Measurements from ENCODE around the gene VSX2.

The VSX2 gene

DNA sequence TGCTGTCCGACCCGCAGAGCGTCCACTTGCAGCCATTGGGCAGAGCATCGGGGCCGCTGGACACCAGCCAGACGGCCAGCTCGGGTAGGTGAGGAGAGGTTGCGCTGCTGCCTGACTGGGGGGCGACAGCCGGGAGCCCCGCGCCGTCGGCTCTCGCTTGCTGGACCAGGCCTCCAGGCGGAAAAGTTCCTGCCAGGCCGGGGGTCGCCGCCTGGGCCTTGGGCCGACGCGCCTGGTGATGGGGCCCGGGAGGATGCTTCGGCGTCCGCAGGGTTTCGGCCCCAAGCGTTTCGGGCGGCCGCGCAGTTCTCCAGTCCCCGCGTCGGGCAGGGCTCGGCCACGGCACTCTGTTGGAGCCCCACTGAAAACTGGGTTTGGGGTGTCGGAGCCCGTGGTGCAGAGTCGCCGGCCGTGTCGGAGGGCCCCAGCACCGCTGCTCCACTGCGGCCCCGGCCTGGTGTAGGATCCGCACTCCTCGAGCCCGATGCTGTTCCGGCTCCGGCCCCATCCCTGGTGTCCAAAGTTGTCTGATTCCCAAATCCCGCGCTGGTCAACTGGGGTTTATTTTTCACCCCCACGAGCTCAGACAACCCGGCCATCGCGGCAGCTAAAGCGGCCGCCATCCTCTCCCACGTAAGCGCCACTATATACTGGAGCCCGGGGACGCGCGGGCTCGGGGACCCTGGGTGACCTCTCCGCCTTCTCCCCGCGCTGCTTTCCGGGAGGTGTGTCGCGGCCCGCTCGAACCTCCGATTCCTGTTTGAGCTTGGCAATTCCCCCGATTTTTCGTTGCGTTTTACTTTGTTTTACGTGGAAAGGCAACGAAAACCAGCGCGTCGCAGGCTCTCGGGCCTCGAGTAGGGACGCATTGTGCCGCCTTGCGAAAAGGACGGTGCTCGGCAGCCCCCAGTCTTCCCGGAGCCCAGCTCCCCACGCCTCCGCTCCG lies 872 bp downstream of the VSX2 start:
- no peak for TF ChIP-seq FOXP2 (optimal IDR thresholded peaks at IDR 0.05; ENCODE audit: borderline replicate concordance, extremely low read depth, extremely low read length, insufficient read depth)
- TF ChIP-seq SIN3A (IDR thresholded peaks at IDR 0.05; ENCODE audit: borderline replicate concordance, insufficient read depth, low read length), result no peak
- TF ChIP-seq TAF1 (IDR thresholded peaks at IDR 0.05; ENCODE audit: borderline replicate concordance, insufficient read depth, low read length), result no peak

DNA sequence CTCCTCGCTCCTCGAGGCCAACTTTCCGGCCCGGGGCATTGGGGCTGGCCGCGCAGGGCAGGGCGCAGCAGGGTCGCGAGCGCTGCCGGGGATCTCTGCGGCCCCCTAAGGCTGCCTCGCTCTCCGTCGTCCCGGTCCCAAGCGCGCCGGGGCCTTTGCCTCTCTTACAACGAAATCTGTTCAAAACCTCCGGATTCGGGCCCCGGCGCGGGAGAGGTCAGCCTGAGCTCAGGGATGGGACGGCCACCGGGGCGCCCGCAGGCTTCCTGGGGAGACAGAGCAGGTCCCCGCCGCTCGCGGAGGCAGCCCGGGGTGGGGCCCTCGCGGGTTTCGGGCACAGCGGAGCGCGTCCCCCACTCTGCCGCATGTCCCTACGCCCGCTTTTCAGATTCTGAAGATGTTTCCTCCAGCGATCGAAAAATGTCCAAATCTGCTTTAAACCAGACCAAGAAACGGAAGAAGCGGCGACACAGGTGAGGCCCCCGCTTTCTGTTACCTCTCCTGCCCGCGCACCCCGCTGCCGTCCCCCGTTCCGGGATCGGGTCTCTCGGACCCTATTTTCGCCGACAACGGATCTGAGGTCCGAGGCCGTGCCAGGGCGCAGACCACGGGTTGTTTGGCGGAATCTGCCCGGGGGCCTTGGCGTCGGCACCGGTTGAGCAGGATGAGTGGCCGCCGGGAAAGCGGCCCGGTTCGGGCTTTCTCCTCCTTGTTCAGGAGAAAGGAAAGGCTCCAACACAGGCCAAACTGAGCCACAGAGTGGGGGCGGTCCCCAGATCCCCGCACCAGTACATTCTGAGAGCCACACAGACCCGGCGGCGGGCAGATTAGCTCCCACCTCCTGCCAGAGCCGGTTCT lies 1.8 kb downstream of the VSX2 start:
- no peak for TF ChIP-seq SIN3A (IDR thresholded peaks at IDR 0.05; ENCODE audit: borderline replicate concordance, insufficient read depth, low read length)
- TF ChIP-seq, protein P1, sequence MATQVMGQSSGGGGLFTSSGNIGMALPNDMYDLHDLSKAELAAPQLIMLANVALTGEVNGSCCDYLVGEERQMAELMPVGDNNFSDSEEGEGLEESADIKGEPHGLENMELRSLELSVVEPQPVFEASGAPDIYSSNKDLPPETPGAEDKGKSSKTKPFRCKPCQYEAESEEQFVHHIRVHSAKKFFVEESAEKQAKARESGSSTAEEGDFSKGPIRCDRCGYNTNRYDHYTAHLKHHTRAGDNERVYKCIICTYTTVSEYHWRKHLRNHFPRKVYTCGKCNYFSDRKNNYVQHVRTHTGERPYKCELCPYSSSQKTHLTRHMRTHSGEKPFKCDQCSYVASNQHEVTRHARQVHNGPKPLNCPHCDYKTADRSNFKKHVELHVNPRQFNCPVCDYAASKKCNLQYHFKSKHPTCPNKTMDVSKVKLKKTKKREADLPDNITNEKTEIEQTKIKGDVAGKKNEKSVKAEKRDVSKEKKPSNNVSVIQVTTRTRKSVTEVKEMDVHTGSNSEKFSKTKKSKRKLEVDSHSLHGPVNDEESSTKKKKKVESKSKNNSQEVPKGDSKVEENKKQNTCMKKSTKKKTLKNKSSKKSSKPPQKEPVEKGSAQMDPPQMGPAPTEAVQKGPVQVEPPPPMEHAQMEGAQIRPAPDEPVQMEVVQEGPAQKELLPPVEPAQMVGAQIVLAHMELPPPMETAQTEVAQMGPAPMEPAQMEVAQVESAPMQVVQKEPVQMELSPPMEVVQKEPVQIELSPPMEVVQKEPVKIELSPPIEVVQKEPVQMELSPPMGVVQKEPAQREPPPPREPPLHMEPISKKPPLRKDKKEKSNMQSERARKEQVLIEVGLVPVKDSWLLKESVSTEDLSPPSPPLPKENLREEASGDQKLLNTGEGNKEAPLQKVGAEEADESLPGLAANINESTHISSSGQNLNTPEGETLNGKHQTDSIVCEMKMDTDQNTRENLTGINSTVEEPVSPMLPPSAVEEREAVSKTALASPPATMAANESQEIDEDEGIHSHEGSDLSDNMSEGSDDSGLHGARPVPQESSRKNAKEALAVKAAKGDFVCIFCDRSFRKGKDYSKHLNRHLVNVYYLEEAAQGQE (IDR thresholded peaks at IDR 0.05; ENCODE audit: insufficient read depth in 1 of 2, low read depth in 2 of 2, low read length in 2 of 2), result no peak
- no peak for TF ChIP-seq POLR2AphosphoS5 (IDR thresholded peaks at IDR 0.05; ENCODE audit: low read depth, low read length)
- no peak for TF ChIP-seq TAF1 (IDR thresholded peaks at IDR 0.05; ENCODE audit: borderline replicate concordance, insufficient read depth, low read length)

DNA sequence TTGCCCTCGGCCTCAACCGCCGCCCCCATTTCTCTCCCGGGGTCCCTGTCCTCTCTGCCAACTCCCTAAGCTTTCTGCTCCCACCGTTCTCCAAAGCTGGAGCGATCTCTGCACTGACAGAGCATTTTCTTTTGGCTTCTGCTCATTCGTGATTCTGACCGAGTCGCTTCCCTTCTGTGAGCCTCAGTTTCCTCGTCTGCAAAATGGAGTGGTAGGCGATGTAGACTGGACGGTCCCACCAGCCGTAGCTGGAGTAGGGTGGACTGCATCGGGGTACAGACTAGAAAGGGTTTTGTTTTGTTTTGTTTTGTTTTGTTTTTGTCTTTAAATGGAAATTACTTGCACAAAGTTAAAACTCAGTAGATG lies 2.4 kb downstream of the VSX2 start:
- no peak for TF ChIP-seq SIN3A (IDR thresholded peaks at IDR 0.05; ENCODE audit: borderline replicate concordance, insufficient read depth, low read length)
- no peak for TF ChIP-seq TAF1 (IDR thresholded peaks at IDR 0.05; ENCODE audit: borderline replicate concordance, insufficient read depth, low read length)
- TF ChIP-seq FOXP2 (optimal IDR thresholded peaks at IDR 0.05; ENCODE audit: borderline replicate concordance, extremely low read depth, extremely low read length, insufficient read depth), result no peak
- TF ChIP-seq, protein P1 (IDR thresholded peaks at IDR 0.05; ENCODE audit: insufficient read depth in 1 of 2, low read depth in 2 of 2, low read length in 2 of 2), result no peak
- TF ChIP-seq POLR2AphosphoS5 (IDR thresholded peaks at IDR 0.05; ENCODE audit: low read depth, low read length), result no peak

DNA sequence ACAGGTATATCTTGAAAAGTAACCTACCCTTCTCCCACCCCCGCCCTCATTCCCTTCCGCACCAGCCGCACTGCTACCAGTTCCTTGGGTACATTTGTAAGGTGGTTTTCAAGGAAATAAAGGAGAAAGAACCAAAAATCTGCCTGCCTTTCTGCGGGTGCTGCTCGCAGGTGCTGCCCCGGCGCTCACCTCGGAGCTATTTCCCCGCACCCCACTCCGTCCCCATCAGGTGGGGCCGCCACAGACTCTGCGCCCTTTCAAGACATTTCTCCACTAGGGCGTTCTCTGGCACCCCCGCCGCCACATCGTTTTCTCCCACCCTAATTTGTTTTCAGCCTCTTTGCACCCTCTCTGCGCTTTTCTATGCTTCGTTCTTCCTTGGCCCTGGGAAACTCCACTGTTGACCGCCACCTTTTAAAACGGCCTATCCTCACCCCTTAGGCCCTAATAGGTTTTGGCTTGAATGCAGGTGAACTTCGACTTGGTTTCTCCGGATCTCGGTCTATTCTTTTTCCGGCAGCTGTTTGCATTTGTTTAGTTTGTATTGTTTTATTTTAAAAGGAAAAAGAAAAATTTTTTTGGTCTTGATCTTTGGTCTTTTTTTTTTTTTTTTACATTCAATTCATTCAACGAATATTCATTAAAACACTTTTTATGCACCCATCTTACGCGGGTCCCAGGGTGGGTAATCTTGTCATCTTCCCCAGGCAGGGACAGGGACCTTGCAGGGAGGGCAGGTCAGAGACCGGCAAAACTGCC lies 3.0 kb downstream of the VSX2 start:
- TF ChIP-seq FOXP2 (optimal IDR thresholded peaks at IDR 0.05; ENCODE audit: borderline replicate concordance, extremely low read depth, extremely low read length, insufficient read depth), result no peak
- TF ChIP-seq, protein P1 (IDR thresholded peaks at IDR 0.05; ENCODE audit: insufficient read depth in 1 of 2, low read depth in 2 of 2, low read length in 2 of 2), result no peak
- no peak for TF ChIP-seq TAF1 (IDR thresholded peaks at IDR 0.05; ENCODE audit: borderline replicate concordance, insufficient read depth, low read length)
- no peak for TF ChIP-seq SIN3A (IDR thresholded peaks at IDR 0.05; ENCODE audit: borderline replicate concordance, insufficient read depth, low read length)
- no peak for TF ChIP-seq POLR2AphosphoS5 (IDR thresholded peaks at IDR 0.05; ENCODE audit: low read depth, low read length)

DNA sequence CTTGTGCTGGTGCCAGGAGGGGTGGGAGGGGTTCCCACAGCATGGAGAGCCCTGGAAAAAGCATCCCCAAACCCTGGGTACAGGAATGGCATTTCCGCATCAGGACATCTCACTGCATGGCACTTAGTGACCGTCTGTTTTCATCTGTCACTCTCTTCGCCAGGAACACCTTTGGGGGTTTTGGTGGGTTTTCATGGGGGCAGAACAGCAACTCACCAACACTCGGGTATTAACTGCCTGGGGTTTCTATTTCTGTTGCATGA lies 3.5 kb downstream of the VSX2 start:
- TF ChIP-seq FOXP2 (optimal IDR thresholded peaks at IDR 0.05; ENCODE audit: borderline replicate concordance, extremely low read depth, extremely low read length, insufficient read depth), result no peak
- TF ChIP-seq, protein P1 (IDR thresholded peaks at IDR 0.05; ENCODE audit: insufficient read depth in 1 of 2, low read depth in 2 of 2, low read length in 2 of 2), result no peak
- TF ChIP-seq TAF1 (IDR thresholded peaks at IDR 0.05; ENCODE audit: borderline replicate concordance, insufficient read depth, low read length), result no peak
- TF ChIP-seq SIN3A (IDR thresholded peaks at IDR 0.05; ENCODE audit: borderline replicate concordance, insufficient read depth, low read length), result no peak

Measured in PFSK-1 (cell line).